ENCODE results near the gene XPO5.
"Not testable (repeated sequence)": the region's sequence is repeated elsewhere in the genome, so short reads cannot be mapped to it uniquely, and the experiment has no call there.

The XPO5 gene

GRCh38 chr6:43559328-43559727 is 16.5 kb downstream of the XPO5 start:
- no peak for DNase-seq (ENCODE audit: low read depth)
- no peak for TF ChIP-seq CTCF (conservative IDR thresholded peaks at IDR 0.05; ENCODE audit: low read depth, low read length)
- H3K4me3 ChIP-seq (ENCODE audit: low read length) = no peak overlapping the region

- not testable (repeated sequence) for H3K4me3 ChIP-seq (ENCODE audit: low read length); DNase-seq (ENCODE audit: low read depth)
These were observed 18.2 kb downstream of the XPO5 start for GRCh38 chr6:43557620-43558019.

DNA sequence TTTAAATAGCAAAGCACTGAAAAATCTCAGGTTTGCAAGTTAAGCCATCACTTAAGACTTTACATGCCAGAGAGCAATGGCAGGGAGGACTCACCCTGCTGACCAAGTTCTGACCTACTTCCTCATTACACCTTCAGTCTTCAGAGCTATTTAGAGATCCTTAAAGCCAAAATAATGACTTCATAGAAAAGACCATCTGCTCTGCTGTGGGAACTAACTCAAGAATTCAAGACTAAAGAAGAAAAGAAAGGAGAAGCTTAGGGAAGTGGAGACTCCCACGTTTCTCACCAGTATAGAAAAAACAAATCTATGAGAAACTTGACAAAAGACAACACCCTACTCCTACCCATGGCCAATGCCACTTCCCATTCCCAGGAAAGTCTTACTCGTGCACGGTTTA is 28.6 kb downstream of the XPO5 start:
- no peak for DNase-seq (ENCODE audit: low read depth)
- H3K4me3 ChIP-seq (ENCODE audit: low read length) = no peak overlapping the region
- TF ChIP-seq CTCF (conservative IDR thresholded peaks at IDR 0.05; ENCODE audit: low read depth, low read length) = no peak

DNA sequence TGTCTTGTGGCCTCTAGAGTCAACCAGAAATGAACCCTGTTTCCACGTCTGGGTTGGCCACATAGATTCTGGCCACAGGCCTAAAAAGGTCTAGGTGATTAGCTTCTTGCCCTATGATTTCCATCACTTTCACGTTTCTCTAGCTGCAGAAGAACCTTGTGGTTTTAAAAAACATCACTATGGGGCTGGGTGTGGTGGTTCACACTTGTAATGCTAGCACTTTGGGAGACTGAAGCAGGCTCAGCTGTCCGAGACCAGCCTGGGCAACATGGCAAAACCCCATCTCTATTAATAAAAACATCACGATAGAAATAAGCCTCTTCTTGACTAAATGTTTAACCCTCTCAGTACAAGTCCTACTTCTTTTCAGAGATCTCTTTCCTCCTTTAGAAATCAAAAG is 31.4 kb downstream of the XPO5 start:
- no peak for TF ChIP-seq CTCF (conservative IDR thresholded peaks at IDR 0.05; ENCODE audit: low read depth, low read length)
- DNase-seq (ENCODE audit: low read depth) = no peak
- no peak overlapping the region for H3K4me3 ChIP-seq (ENCODE audit: low read length)

DNA sequence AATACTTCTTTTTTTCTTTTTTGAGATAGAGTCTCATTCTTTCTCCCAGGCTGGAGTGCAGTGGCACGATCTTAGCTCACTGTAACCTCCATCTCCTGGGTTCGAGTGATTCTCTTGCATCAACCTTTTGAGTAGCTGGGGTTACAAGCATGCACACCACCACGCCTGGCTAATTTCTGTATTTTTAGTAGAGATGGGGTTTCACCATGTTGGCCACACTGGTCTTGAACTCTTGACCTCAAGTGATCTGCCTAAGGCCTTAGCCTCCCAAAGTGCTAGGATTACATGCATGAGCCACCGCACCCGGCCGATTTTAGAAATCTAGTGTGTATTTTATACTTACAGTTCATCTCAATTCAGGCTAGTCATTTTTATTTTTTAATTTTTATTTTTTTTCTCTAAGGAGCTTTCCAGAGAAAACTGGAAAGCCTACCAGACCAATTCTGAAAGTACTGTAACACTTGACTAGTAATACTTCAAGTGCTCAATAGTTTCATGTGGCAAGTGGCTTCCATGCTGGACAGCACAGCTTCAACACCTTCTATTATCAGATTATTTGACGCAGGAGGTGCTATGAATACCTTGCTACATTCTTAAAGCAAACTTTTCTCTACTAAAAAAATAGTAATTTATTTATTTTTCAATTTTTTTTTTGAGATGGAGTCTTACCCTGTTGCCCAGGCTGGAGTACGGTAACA is 33.9 kb downstream of the XPO5 start:
- DNase-seq (ENCODE audit: low read depth) = no peak
- TF ChIP-seq CTCF (conservative IDR thresholded peaks at IDR 0.05; ENCODE audit: low read depth, low read length) = no peak
- H3K4me3 ChIP-seq (ENCODE audit: low read length) = no peak overlapping the region

GRCh38 chr6:43540507-43540906 is 35.3 kb downstream of the XPO5 start:
- no peak overlapping the region for H3K4me3 ChIP-seq (ENCODE audit: low read length)
- no peak for TF ChIP-seq CTCF (conservative IDR thresholded peaks at IDR 0.05; ENCODE audit: low read depth, low read length)
- no peak for DNase-seq (ENCODE audit: low read depth)

DNA sequence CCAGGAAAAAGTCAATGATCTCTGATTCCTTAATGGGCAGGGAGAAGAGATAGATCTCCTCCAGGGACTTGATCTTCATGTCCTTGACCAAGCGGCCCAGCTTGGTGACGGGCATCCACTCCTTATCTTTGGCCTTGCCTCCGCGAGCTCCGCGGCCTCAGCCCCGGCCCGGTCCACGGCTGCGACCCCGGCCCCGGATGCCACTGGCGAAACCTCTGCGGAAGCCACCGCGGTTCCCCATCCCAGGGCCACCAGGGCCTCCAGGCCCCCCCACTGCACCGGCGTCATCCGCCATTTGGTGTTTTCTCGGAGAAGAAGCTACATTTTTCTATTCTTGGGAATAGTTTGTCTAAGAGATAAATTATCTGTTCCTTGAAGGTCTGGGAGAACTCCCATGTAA is 36.4 kb downstream of the XPO5 start:
- H3K4me3 ChIP-seq (ENCODE audit: low read length); DNase-seq (ENCODE audit: low read depth): not testable (repeated sequence)

DNA sequence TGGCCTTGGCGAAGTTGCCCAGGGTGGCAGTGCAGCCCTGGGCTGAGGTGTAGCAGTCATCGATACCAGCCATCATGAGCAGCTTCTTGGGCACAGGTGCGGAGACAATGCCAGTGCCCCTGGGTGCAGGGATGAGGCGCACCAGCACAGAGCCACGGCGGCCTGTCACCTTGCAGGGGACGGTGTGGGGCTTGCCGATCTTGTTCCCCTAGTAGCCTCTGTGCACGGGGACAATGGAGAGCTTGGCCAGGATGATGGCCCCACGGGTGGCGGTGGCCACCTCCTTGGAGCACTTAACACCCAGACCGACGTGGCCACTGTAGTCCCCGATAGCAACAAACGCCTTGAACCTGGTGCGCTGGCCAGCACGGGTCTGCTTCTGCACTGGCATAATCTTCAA is 36.9 kb downstream of the XPO5 start:
- not testable (repeated sequence) for H3K4me3 ChIP-seq (ENCODE audit: low read length); DNase-seq (ENCODE audit: low read depth)

DNA sequence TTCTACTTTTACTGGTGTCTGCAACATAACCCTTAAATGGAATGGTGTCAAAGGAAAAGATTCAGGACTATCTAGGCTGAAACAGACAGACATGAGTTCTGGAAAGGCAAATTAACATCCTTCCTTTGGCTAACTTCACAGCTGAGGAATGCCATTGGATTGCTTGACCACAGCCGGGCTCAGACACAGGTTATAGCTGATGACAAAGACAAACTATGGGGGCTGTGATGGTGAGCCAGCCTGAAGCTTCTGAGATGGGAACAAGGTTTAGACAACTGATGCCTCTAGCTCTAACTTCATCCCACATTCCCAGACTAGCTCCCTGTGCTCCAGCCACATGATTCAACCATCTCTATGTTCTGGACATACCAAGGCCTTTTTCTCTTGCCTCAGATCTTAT is 43.6 kb downstream of the XPO5 start:
- no peak overlapping the region for H3K4me3 ChIP-seq (ENCODE audit: low read length)
- DNase-seq (ENCODE audit: low read depth) = no peak
- no peak for TF ChIP-seq CTCF (conservative IDR thresholded peaks at IDR 0.05; ENCODE audit: low read depth, low read length)

Measured in retinal pigment epithelial cell (primary cell).